Kidney (tissue), 14 donors: ENCODE results near the gene HOXB3. TPM values are rescaled to one million over a fixed set of nuclear protein-coding genes. Genes with fewer than 3 reads are reported as not detected.

Source experiments
- DNase-seq, 5 donors: peaks; one replicate each; pipeline ENCODE4 v3.0.0-alpha.2; 2013 to 2020
- FAIRE-seq: peaks from 2 replicates; lab custom pipeline; 2012; peaks lifted over from hg19 to GRCh38; lab: Jason Lieb, UNC
- H3K27ac ChIP-seq, 2 donors: one replicate each; pipeline ENCODE4 v1.7.0; 2013; ENCODE audit warnings: low read depth in 2 of 2, low read length in 2 of 2, inconsistent platforms in 1 of 2
- H3K27me3 ChIP-seq: one replicate; pipeline ENCODE4 v1.7.1; 2013; ENCODE audit warnings: low read length, inconsistent platforms; ENCODE audit not compliant: control insufficient read depth, insufficient read depth
- H3K36me3 ChIP-seq, 3 donors: one replicate each; pipeline versions ENCODE4 v1.7.0 to v1.7.1; 2013; ENCODE audit warnings: low read length in 3 of 3, control low read depth in 1 of 3, inconsistent platforms in 1 of 3; ENCODE audit not compliant: insufficient read depth in 3 of 3, control insufficient read depth in 2 of 3
- H3K4me1 ChIP-seq, 3 donors: one replicate each; pipeline versions ENCODE4 v1.7.0 to v1.7.1; 2013; ENCODE audit warnings: low read length in 3 of 3, inconsistent platforms in 1 of 3, low read depth in 1 of 3; ENCODE audit not compliant: control insufficient read depth in 2 of 3, insufficient read depth in 2 of 3
- H3K4me3 ChIP-seq, 3 donors: one replicate each; pipeline versions ENCODE4 v1.7.0 to v1.8.1; 2013; ENCODE audit warnings: low read length in 3 of 3, control low read depth in 1 of 3, inconsistent platforms in 1 of 3
- H3K9ac ChIP-seq, 3 donors: one replicate each; pipeline versions ENCODE4 v1.7.0 to v1.7.1; 2013; ENCODE audit warnings: low read length in 3 of 3, control low read depth in 1 of 3, inconsistent platforms in 1 of 3
- H3K9me3 ChIP-seq, 3 donors: one replicate each; pipeline versions ENCODE4 v1.7.0 to v1.7.1; 2013; ENCODE audit warnings: low read length in 3 of 3, control low read depth in 1 of 3, inconsistent platforms in 1 of 3; ENCODE audit not compliant: control insufficient read depth in 2 of 3, insufficient read depth in 1 of 3
- intact Hi-C: fragments of 100-400 bp; cut with DNase I; formaldehyde crosslinking; loops from one replicate; pipeline ENCODE4 v1.11.1; 2022
- polyA plus RNA-seq: library from polyadenylated mRNA; stranded (reverse); fragments of 350-450 nt; fragmentation: Illumina TruSeq; extraction: RNeasy Lipid Tissue Mini Kit (QIAGEN cat#74804); gene quantifications from one replicate; pipeline ENCODE4 v1.2.3, GENCODE V29; 2014; ENCODE audit warnings: low read depth, low replicate concordance; ENCODE audit not compliant: insufficient read depth
- total RNA-seq: library from RNA; stranded (reverse); fragmentation: NEBNext Ultra II Directional; extraction: Animal tissue kit (Norgen Biotek cat#: 25700); gene quantifications from one replicate; pipeline ENCODE4 v1.2.1, GENCODE V29; 2021
- TF ChIP-seq, protein P1 (sequence below): IDR thresholded peaks from 3 replicates; pipeline ENCODE4 v1.5.1; 2012; ENCODE audit warnings: mild to moderate bottlenecking, moderate library complexity, borderline replicate concordance; ENCODE audit not compliant: insufficient read depth; ENCODE audit errors: extremely low read depth
- donor health status: control.
- donor health status: control.
- donor health status: control.
- donor health status: control.
- donor health status: control.
- donor health status: DM: yes; HTN: yes; CAD: no.
- donor health status: Normal renal cell carcinoma (clear cell type).

Gene HOXB3
- total and polyA plus RNA-seq, 2 donors from 2014 or later, result 12.1 to 99.0 TPM

DNA sequence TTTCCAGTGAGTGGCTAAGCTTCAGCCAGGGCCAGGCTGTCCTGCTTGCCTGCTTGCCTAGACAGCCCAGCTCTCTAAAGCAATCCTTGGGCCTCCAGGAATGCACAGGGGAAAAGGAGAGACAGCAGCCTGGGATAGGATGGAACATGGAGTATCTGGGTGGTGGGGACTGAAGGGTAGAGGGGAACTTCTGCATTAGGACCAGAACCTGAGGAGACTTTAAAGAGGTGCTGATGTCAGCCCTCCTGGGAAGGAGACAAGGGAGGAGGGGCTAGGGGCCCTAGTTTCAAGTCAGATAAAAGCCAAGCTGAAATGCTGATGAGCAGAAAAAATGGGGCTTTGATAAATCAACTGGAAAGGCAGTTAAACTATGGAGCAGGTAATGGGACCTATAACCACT is 19.0 kb upstream of the HOXB3 start:
- no peaks in the 10 kb centered on the region for H3K27me3 ChIP-seq
- intact Hi-C loops, result no loop called here
- H3K9ac ChIP-seq, result peak overlapping the region; percentile 38 to 98 (median 82)
- H3K27ac ChIP-seq, result peak overlapping the region; percentile 97
- FAIRE-seq (no peak), DNase-seq (peak in 3 of 5 donors; percentile 68 to 87 (median 80))
- TF ChIP-seq, protein P1, sequence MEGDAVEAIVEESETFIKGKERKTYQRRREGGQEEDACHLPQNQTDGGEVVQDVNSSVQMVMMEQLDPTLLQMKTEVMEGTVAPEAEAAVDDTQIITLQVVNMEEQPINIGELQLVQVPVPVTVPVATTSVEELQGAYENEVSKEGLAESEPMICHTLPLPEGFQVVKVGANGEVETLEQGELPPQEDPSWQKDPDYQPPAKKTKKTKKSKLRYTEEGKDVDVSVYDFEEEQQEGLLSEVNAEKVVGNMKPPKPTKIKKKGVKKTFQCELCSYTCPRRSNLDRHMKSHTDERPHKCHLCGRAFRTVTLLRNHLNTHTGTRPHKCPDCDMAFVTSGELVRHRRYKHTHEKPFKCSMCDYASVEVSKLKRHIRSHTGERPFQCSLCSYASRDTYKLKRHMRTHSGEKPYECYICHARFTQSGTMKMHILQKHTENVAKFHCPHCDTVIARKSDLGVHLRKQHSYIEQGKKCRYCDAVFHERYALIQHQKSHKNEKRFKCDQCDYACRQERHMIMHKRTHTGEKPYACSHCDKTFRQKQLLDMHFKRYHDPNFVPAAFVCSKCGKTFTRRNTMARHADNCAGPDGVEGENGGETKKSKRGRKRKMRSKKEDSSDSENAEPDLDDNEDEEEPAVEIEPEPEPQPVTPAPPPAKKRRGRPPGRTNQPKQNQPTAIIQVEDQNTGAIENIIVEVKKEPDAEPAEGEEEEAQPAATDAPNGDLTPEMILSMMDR, result no peak
- peaks cover 0 to 3% (median 0%) of the 10 kb centered on the region in 3 donors for H3K9me3 ChIP-seq
- peaks cover 3 to 12% (median 12%) of the 10 kb centered on the region in 3 donors for H3K4me1 ChIP-seq
- H3K4me3 ChIP-seq, result peak overlapping the region; percentile 48 to 85 (median 52)
- H3K36me3 ChIP-seq, result no peaks in the 10 kb centered on the region

DNA sequence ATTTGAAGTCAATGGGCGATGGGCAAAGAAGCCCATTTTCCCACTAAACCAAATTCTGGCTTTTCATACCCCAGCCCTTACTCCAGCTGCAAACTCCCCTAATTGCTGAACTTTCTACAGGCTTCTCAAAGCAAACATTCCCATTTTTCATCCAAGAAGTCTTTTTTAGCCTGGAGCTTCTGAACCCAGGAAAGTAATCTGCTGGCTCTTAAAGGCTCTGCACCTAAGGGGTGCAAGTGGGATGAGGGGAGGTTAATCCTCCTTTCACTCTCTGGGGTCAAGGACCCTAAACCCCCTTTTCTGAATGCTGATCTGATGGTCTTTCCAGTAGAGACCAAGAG is 18.4 kb upstream of the HOXB3 start:
- H3K4me1 ChIP-seq, result peaks cover 3 to 12% (median 12%) of the 10 kb centered on the region in 3 donors
- H3K4me3 ChIP-seq, result peak overlapping the region; percentile 11 to 85 (median 52)
- no peak for DNase-seq
- intact Hi-C loops, result no loop called here
- no peaks in the 10 kb centered on the region for H3K36me3 ChIP-seq
- TF ChIP-seq, protein P1, result no peak
- H3K9ac ChIP-seq, result peak overlapping the region in 2 of 3 donors; percentile 59 to 98
- no peaks in the 10 kb centered on the region for H3K27me3 ChIP-seq
- peak overlapping the region; percentile 97 for H3K27ac ChIP-seq
- no peak for FAIRE-seq
- peaks cover 0 to 3% (median 0%) of the 10 kb centered on the region in 3 donors for H3K9me3 ChIP-seq

DNA sequence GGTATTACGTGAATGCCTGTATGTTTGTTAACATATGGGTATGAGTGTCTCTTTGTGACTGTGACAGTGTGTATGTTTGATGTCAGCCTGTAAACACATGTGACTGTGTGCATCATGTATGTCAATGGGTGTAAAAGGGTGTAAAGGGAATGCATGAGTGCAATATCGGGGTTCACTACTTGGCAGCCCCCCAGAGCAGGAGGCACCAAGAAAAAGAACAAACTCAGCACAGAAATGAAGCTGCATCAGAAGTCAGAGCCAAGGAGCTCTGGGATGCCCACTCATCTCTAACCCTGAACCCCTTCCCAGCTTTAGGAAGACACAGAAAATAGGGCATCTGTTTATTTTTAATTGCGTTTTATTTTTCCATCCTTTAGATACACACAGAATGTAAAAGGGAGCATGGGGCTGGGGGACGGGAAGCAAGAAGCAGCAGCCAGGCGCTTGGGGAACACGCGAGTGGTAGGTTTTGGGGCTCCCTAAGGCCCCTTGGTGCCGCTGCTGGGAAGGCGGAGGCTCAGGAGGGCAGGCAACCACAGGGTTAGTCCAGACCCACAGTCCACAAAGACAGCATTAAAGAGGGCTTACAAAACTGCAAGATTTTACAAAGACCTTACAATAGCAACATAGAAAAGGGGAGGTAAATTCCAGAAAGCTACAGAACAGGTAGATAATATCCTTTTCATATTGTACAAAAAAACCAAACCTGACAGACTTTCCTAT is 17.0 kb upstream of the HOXB3 start:
- Histone ChIP-seq H3K4me3 (peak overlapping the region in 2 of 3 donors; percentile 51 to 54), H3K27ac (peak overlapping the region; percentile 90 to 94), H3K36me3 (no peaks in the 10 kb centered on the region), H3K9me3 (peaks cover 0 to 3% (median 0%) of the 10 kb centered on the region in 3 donors), H3K27me3 (no peaks in the 10 kb centered on the region), H3K4me1 (peaks cover 3 to 12% (median 12%) of the 10 kb centered on the region in 3 donors), H3K9ac (peak overlapping the region; percentile 69 to 79 (median 77))
- intact Hi-C loops, result no loop called here
- TF ChIP-seq, protein P1, result no peak
- FAIRE-seq, result no peak
- no peak for DNase-seq
